Kidney (tissue), 14 donors: ENCODE results near the gene SACS. TPM values are rescaled to one million over a fixed set of nuclear protein-coding genes. Genes with fewer than 3 reads are reported as not detected.
"Not testable (repeated sequence)": the region's sequence is repeated elsewhere in the genome, so short reads cannot be mapped to it uniquely, and the experiment has no call there.

Source experiments
- DNase-seq, 5 donors: peaks; one replicate each; pipeline ENCODE4 v3.0.0-alpha.2; 2013 to 2020
- FAIRE-seq: peaks from 2 replicates; lab custom pipeline; 2012; peaks lifted over from hg19 to GRCh38; lab: Jason Lieb, UNC
- H3K27ac ChIP-seq, 2 donors: one replicate each; pipeline ENCODE4 v1.7.0; 2013; ENCODE audit warnings: low read depth in 2 of 2, low read length in 2 of 2, inconsistent platforms in 1 of 2
- H3K27me3 ChIP-seq: one replicate; pipeline ENCODE4 v1.7.1; 2013; ENCODE audit warnings: low read length, inconsistent platforms; ENCODE audit not compliant: control insufficient read depth, insufficient read depth
- H3K36me3 ChIP-seq, 3 donors: one replicate each; pipeline versions ENCODE4 v1.7.0 to v1.7.1; 2013; ENCODE audit warnings: low read length in 3 of 3, control low read depth in 1 of 3, inconsistent platforms in 1 of 3; ENCODE audit not compliant: insufficient read depth in 3 of 3, control insufficient read depth in 2 of 3
- H3K4me1 ChIP-seq, 3 donors: one replicate each; pipeline versions ENCODE4 v1.7.0 to v1.7.1; 2013; ENCODE audit warnings: low read length in 3 of 3, inconsistent platforms in 1 of 3, low read depth in 1 of 3; ENCODE audit not compliant: control insufficient read depth in 2 of 3, insufficient read depth in 2 of 3
- H3K4me3 ChIP-seq, 3 donors: one replicate each; pipeline versions ENCODE4 v1.7.0 to v1.8.1; 2013; ENCODE audit warnings: low read length in 3 of 3, control low read depth in 1 of 3, inconsistent platforms in 1 of 3
- H3K9ac ChIP-seq, 3 donors: one replicate each; pipeline versions ENCODE4 v1.7.0 to v1.7.1; 2013; ENCODE audit warnings: low read length in 3 of 3, control low read depth in 1 of 3, inconsistent platforms in 1 of 3
- H3K9me3 ChIP-seq, 3 donors: one replicate each; pipeline versions ENCODE4 v1.7.0 to v1.7.1; 2013; ENCODE audit warnings: low read length in 3 of 3, control low read depth in 1 of 3, inconsistent platforms in 1 of 3; ENCODE audit not compliant: control insufficient read depth in 2 of 3, insufficient read depth in 1 of 3
- CTCF ChIP-seq: IDR thresholded peaks from 3 replicates; pipeline ENCODE4 v1.5.1; 2012; ENCODE audit warnings: mild to moderate bottlenecking, moderate library complexity, borderline replicate concordance; ENCODE audit not compliant: insufficient read depth; ENCODE audit errors: extremely low read depth
- intact Hi-C: fragments of 100-400 bp; cut with DNase I; formaldehyde crosslinking; loops from one replicate; pipeline ENCODE4 v1.11.1; 2022
- polyA plus RNA-seq: library from polyadenylated mRNA; stranded (reverse); fragments of 350-450 nt; fragmentation: Illumina TruSeq; extraction: RNeasy Lipid Tissue Mini Kit (QIAGEN cat#74804); gene quantifications from one replicate; pipeline ENCODE4 v1.2.3, GENCODE V29; 2014; ENCODE audit warnings: low read depth, low replicate concordance; ENCODE audit not compliant: insufficient read depth
- total RNA-seq: library from RNA; stranded (reverse); fragmentation: NEBNext Ultra II Directional; extraction: Animal tissue kit (Norgen Biotek cat#: 25700); gene quantifications from one replicate; pipeline ENCODE4 v1.2.1, GENCODE V29; 2021
- donor health status: control.
- donor health status: control.
- donor health status: control.
- donor health status: control.
- donor health status: control.
- donor health status: DM: yes; HTN: yes; CAD: no.
- donor health status: Normal renal cell carcinoma (clear cell type).

SACS gene
- total and polyA plus RNA-seq, 2 donors from 2014 or later: 0.58 to 12.5 TPM

- intact Hi-C loops: no loop called here
- H3K9ac ChIP-seq: no peak overlapping the region
Measured at GRCh38 chr13:23319883-23320224, 113.6 kb downstream of the SACS start.

GRCh38 chr13:23314837-23315236, 118.7 kb downstream of the SACS start:
- H3K4me3 ChIP-seq, H3K4me1 ChIP-seq, H3K36me3 ChIP-seq, H3K27me3 ChIP-seq, intact Hi-C loops, FAIRE-seq, DNase-seq, H3K9me3 ChIP-seq, H3K27ac ChIP-seq, H3K9ac ChIP-seq: not testable (repeated sequence)

More at GRCh38 chr13:23319883-23320224, 113.6 kb downstream of the SACS start:
- Histone ChIP-seq H3K4me3 (no peak overlapping the region), H3K9me3 (no peaks in the 10 kb centered on the region), H3K36me3 (no peaks in the 10 kb centered on the region), H3K27me3 (no peaks in the 10 kb centered on the region), H3K27ac (no peak overlapping the region), H3K4me1 (no peaks in the 10 kb centered on the region)
- FAIRE-seq (no peak), DNase-seq (no peak)
- TF ChIP-seq CTCF: no peak

- DNase-seq (no peak), FAIRE-seq (no peak)
- H3K27ac ChIP-seq: no peak overlapping the region
- H3K9me3 ChIP-seq: no peaks in the 10 kb centered on the region
- H3K4me1 ChIP-seq: no peaks in the 10 kb centered on the region
- TF ChIP-seq CTCF: no peak
- no peak overlapping the region for H3K9ac ChIP-seq
- no peak overlapping the region for H3K4me3 ChIP-seq
- no peaks in the 10 kb centered on the region for H3K36me3 ChIP-seq
- H3K27me3 ChIP-seq: no peaks in the 10 kb centered on the region
- intact Hi-C loops: no loop called here
Measured at GRCh38 chr13:23292586-23292985, 140.9 kb downstream of the SACS start.

GRCh38 chr13:23289917-23290357, 143.6 kb downstream of the SACS start:
- H3K36me3 ChIP-seq: no peaks in the 10 kb centered on the region
- no peaks in the 10 kb centered on the region for H3K4me1 ChIP-seq
- H3K9ac ChIP-seq: no peak overlapping the region
- H3K27me3 ChIP-seq: no peaks in the 10 kb centered on the region
- no peak overlapping the region for H3K4me3 ChIP-seq
- H3K27ac ChIP-seq: no peak overlapping the region
- DNase-seq (no peak), FAIRE-seq (no peak)
- intact Hi-C loops: no loop called here
- H3K9me3 ChIP-seq: no peaks in the 10 kb centered on the region
- no peak for TF ChIP-seq CTCF
